Inferior parietal cortex (tissue), 1 donor: ENCODE measurements around the gene PRMT5.
"Not testable (repeated sequence)": the region's sequence is repeated elsewhere in the genome, so short reads cannot be mapped to it uniquely, and the experiment has no call there.

Experiments
- DNase-seq: peaks from one replicate; pipeline ENCODE4 v3.0.0-alpha.2; 2016; ENCODE audit errors: extremely low spot score

PRMT5 gene

DNA sequence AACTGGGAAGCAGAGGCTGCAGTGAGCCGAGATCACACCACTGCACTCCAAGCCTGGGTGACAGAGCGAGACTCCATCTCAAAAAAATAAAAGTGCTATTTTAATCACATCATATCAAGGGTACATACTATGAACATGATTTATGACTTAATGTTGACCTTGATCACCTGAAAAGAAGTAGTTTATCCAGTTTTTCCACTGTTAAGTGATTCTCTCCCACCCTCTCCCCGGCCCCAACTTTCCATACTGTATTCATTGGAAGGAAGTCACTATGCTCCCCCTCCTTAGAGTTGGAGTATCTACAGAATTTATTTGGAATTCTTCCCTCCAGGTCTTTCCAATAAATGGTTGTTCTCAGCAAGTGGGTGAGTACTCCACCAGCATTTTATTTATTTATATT is 3.0 kb upstream of the PRMT5 start:
- no peak for DNase-seq

DNA sequence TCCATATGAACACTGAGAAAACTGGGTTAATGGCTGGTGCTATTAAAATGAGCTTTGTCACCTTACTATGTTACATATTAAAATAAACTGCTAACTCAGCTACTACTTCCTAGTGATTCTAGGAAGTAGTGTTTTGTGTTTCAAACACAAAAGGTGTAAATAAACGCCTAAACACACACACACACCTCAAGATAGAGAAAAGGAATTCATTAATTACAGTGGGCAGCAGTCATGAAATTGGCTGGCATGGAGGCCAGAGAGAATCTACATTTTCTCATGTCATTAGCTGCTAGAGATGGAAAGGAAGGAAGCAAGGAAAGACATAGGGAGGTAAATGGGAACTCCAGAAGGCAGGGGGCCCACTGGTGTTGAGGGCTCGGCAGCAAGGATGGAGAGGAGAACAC is 787 bp upstream of the PRMT5 start:
- DNase-seq = peak; percentile 68

DNA sequence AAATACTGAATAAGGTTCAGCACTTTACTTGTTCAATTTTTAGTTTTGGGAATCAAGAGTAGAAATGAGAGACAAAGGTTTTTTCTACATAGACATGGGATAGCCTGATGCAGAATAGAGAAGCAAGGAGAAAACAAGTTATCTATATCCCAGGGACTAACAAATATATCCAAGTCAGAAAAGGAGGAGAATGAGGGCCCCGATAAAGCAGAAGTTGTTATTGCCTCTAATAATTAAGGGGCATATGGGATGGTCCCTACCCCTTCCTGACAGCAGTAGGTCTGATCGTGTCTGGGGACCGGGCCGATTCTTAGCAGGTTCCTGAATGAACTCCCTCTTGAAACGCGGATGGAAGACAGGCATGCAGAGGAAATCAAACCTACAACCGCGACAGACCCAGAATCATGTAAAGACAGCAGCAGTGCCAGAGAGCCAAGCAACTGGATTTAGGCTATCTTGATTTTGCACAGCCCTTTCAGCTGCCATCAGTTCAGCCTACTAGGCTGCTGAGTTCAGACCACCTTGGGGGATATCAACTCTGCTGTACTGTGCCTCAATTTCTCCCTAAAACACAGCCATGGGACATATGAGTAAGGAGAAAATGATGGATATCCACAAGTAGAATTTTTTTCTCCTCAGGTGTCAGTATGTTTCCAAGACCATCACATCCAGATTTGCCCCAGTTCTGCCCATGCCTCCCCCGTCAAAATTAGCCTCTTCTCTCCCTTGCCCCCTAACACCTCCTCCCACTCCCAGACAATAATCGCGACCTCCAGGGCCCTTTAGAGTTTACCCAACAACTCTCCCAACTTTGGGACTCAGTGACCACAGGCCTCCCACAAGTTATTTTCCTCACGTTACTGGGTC is 706 bp downstream of the PRMT5 start:
- DNase-seq = no peak

DNA sequence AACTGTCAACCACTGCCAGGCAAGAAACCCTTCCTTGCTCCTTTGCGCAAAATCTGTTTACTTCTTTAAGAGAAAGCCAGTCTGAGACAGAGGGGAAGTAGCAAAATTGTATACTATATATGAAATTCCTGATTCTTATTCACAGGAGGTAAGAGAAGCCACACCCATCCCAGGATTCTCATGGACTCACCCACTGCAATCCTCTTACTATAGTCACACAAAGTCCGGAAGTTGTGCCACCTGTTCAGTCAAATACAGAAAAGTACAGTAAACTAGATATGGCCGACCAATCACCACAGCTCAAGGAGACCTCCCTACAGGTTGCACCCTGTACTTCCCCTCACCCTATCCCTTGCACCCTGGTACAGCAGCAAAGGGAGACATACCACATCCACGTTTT is 2.9 kb downstream of the PRMT5 start:
- DNase-seq = no peak

DNA sequence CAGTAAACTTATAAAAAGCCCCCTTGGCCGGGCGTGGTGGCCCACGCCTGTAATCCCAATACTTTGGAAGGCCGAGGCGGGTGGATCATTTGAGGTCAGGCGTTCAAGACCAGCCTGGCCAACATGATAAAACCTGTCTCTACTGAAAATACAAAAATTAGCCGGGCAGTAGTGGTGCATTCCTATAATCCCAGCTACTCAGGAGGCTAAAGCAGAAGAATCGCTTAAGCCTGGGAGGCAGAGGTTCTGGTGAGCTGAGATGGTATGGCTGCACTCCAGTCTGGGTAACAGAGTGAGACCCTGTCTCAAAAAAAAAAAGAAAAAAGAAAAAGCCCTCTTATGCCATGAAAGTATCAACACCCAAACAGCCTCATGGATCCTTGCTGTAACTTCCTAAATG is 3.7 kb downstream of the PRMT5 start:
- no peak for DNase-seq

DNA sequence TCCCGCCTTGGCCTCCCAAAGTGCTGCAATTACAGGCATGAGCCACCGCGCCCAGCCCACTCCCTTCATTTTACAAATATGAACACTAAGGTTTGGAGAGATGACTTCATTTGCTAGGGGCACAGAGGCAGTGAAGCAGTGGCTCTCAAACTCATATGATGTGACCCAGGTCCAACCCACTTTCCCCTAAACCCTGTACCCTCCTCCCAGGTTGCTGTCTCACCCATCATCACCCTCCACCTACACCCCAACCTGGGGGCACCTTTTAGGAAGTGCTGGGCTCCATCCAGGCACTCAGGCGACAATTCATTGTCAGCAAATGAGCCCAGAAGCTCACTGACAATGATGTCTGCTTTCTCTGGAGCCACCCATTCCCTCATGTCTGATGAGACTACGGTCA is 5.4 kb downstream of the PRMT5 start:
- DNase-seq = no peak

DNA sequence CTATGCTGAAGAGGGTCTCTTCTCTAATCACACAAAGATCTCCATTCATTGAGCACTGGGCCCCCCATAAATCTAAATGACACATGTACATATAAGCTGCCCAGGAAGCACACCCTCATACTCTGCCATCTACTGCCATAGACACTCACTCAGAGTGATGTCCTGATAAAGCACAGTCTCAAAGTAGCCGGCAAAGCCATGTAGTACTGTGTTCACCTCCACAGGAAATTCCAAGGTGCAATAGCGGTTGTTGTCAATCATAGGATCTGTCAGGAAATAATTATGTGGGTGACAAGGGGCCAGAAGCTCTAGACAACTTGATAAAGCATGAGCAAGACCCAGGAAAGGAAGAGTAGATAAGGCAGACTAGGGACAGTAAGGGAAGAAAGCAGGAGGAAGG is 6.9 kb downstream of the PRMT5 start:
- DNase-seq = no peak

DNA sequence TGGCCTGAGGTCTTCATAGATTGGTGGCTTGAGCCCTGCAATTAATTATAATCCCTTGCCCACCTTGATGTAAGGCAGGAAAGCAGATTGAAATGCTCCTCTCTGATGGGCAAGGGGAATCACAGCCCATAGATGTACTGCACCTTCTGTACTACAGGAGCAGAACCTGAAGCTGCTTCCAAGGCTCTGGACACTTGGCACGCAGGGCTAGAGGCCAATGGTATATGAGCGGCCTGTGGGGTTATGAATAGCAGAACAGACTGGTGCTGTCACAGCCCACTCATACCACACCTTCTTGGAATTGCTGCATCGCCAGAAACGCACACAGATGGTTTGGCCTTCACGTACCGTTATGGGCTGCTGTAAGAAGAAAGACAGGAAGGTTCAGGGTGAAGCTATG is 8.5 kb downstream of the PRMT5 start:
- DNase-seq = no peak

DNA sequence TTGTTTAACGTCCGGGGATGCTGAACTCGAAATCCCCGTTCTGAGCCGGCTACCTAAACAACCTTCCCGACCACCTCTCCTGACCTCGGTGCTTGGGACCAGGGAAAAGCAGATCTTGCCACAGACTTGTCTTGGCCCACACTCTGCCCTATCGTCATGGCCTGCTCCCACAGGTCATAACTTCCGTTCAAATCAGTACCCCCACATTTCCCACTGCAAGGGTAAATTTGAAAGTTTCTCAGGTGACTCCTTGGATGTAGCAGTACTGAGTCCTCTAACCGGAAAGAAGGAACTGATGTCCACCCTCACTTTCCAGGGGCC is 9.6 kb downstream of the PRMT5 start:
- no peak for DNase-seq

DNA sequence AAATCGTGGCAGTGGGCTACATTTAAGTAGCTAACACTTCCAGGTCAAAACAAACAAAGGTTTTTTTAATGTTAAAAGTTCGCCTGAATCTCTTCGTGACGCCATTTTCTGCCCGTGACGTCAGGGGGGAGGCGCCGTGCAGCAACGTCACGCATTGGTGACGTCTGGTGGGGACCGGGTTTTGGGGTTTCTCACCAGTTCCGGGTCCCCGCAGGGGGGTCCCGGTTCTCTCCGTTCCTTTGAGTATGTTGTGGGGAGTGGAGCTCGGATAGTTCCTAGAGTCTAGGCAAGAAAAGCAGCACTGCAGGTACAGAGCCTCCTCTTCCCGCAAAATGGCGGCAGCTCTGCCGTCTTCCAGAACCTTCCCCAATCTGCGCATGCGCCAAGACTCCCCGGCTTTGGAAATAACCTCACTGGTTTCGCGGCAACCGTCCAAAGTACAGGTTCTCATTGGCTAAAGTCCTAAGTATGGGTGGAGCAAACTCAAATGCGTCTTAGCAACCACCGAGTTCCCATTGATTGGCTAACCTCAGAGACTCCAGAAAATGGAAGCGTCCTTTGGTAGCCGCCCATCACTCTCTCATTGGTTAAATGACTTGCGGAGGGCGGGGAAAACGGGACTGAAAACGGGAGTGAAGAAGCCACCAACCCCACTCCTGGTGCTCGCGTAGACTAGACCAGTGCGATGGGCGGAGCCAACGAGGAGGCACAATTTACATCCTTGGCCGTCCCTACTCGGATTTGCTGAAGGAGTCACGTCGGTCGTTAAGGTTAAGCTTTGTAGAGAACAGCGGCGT is 10.2 kb downstream of the PRMT5 start, which contains the start of gene RBM23:
RBM23 (minus strand) TSS at position 346 of the 797 bp plus-strand sequence.
- peak; percentile 100 for DNase-seq

DNA sequence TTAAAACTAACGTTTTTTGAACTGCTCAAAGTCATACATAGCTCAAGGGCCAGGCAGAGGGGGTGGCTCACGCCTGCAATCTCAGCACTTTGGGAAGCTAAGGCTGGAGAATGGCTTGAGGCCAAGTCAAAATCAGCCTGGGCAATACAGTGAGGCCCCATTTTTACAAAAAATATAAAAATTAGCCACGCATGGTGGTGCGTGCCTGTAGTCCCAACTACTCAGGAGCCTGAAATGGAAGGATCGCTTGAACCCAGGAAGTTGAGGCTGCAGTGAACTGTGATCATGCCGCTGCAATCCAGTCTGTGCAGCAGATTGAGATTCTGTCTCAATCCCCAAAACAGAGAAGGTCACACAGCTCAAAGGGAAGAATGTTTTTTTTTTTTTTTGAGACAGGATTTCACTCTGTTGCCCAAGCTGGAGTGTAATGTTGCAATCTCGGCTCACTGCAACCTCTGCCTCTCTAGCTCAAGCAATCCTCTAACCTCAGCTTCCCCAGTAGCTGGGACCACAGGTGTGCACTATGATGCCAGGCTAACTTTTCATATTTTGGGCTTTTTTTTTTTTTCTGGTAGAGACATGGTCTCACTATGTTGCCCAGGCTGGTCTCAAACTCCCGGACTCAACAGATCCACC is 13.2 kb downstream of the PRMT5 start:
- no peak for DNase-seq

DNA sequence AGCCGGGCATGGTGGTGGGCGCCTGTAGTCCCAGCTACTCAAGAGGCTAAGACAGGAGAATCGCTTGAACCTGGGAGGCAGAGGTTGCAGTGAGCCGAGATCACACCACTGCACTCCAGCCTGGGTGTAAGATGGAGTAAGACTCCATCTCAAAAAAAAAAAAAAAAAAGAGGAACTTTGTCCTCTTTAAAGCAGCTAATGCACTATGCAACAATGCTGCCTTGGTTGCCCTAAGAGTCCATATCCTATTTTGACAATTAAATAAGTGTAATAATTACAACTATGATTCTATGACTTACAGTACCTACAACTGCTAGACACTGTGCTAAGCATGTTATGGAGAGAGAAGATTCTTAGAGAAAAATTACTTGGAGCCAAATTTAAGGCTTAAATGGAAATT is 14.3 kb downstream of the PRMT5 start:
- DNase-seq = not testable (repeated sequence)

DNA sequence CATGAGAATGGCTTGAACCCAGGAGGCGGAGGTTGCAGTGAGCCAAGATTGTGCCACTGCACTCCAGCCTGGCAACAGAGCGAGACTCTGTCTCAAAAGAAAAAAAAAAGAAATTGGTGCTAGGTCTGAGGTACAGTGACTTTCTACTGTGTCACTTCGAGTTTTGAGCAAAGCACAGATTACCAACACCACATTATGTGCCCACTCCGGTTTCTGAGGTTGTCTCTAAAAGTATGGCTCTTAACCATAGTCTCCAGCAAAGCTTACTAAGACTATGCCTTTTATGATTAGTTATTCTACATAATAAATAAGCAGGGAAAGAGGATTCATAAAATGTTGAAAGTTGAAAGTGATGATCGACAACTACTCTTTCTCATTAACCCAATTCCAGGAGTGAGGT is 18.3 kb downstream of the PRMT5 start:
- DNase-seq = no peak

DNA sequence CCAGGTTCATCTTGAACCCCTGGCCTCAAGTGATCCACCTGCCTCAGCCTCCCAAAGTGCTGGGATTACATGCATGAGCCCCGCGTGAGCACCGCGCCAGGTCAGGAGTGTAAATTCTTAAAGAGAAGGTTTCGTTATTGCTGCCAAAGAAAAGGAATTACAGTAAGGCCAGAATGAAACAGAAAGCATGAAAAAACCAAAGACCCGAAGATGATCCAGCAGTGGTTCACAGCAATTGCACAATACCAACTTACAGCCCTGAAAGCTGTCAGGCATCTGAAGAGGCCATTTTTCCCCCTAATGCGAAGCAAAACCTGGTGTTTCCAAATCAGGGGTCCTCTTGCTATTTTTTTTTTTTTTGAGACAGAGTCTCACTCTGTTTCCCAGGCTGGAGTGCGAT is 20.6 kb downstream of the PRMT5 start:
- DNase-seq = no peak

DNA sequence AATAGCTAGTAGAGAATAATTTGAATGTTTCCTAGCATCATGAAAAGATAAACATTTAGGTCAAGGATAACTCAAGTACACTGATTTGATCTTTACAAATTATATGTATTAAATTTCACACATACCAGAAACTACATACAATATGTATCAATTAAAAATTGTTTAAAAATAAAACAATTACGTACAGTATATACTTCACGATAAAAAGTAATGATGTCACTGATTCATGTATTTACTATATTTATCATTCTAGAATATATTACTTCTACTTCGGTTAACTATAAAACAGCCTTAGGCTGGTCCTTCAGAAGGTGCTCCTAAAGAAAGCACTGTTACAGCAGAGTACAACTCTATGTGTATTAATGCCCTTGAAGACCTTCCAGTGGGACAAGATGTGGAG is 21.7 kb downstream of the PRMT5 start:
- no peak for DNase-seq

DNA sequence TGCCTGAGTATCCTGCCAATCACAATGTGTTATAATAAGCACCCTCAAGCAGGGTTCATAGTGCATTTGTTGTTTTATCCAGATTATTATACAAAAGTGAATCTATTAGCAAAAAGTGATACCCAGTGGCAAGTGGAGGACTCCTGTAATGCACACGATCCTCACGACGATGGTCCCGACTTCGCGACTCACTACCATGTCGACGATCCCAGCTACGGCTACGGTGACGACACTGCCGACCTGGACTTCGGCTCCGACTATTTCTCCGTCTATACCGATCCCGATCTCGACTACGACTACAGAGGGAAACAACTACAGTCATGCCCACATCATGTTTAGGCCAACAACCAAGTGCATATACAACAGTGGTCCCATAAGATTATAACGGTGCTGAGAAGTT is 23.1 kb downstream of the PRMT5 start:
- DNase-seq = no peak

DNA sequence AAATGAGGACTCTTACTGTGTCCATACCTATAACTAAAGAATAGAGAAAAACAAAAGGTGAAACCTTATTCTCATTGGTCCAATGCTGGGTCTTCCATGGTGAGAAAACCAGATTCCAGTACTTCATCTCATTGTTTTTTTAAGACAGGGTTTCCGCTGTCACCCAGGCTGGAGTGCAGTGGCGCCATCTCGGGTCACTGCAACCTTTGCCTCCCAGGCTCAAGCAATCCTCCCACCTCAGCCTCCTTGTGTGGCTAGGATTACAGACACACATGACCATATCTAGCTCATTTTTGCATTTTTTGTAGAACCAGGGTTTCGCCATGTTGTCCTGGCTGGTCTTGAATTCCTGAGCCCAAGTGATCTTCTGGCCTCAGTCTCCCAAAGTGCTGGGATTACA is 23.5 kb downstream of the PRMT5 start:
- DNase-seq = no peak

DNA sequence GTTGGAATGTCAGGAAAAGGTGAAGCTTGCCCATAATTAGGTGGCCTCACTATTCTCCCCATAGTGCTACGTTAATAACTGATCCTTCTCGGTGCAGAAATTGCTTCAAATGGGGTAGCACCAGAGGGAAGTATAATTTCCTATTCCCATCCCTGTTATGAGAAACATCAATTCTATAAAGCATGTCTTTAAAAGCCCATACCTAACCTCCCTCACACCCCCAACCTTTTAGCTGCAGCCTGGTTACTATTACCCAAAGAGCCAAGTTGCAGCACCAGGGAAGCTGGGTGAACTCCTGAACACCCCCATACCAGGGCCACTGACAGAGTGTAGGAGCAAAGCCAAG is 25.5 kb downstream of the PRMT5 start:
- no peak for DNase-seq

DNA sequence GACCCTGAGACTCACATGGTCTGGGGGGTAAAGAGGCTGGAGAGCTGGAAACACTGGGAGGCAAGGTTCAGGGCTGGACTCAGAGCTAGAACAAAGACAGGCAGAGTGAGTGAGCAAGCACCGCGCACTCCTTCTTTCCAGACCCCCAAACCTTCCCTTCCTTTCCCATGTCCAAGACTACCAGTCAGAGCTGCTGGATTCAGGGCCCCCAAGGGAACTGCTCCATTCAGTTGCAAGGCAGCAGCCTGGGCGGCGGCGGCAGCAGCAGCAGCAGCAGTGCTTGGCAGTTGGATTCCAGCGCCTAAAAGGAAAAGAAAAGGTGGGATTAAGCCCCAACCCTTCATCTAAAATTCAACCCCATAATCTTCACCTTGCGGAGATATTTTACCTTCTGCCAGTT is 27.4 kb downstream of the PRMT5 start:
- DNase-seq = no peak

DNA sequence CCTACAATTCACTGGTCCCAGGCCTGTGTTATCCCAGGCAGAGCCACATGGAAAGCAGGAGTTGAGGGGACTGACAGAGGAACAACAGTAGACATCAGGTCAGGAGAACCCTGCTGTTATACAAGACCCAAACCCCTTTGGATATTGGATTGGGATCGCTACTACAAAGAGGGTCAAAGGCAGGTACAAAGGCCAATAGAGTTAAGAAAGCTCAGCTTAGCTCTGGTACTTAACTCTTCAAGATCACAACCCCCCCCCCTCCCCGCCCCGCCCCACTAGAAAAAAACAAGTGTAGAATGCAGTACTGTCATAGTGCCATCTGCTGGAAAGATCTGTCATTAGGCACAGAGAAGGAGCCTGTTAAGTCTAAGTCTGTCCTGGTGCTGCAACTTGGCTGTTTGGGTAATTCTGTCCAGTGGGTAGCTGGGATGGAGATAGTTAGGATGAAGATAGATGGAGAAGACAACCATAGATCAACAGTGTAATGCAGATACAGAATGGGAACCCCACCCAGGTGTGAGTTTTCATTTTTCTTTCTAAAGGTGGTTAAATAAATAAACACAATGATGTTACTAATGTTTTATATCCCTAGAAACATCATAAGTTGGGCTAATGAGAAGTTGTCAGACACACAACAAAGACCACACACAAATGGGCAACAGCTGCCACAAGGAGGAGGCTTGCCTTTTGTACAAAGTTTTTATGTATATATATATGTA is 28.9 kb downstream of the PRMT5 start:
- DNase-seq = peak; percentile 70

DNA sequence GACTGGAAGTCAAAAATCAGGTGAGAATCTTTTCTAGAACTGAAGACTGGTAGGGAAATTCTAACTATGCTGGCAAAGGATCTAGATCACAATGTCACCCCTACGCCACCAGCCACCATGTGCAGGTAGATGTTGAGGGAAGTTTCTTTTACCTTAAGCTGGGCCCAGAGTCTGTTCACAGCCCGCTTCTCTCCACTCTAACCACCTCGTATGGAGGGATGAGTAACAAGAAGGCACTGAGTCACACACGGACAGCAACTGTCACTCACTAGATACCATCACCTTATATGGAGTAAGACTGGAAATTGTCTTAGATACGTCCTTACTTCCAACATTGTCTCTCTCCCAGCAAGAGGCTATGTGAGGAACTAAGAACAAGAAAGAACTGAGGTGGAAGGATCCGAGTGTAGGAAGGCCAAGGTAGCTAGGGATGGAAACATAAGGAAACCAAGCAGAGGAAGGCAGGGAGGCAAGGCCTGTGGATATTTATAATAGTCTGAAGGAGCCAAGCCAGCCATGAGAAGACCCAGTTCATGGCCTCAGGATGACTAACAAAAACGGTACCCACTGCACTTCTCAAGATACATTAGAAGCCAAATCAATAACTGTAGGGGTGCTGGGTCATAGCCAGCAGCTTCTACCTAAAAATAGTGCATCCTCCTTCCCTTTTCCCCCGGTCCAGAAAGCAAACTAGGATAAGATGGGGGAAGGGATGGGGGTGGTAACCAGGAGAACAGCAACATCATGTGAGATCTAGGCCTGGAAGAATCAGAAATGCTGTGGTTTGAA is 30.7 kb downstream of the PRMT5 start:
- DNase-seq = no peak
